ENCODE measurements around the gene SSR1. TPM values are rescaled to one million over a fixed set of nuclear protein-coding genes. Genes with fewer than 3 reads are reported as not detected.

SSR1 gene
- total and polyA plus RNA-seq, 9 of the 15 experiments (the other 6 are each of a cell fraction or from before 2014, with no cell fraction given): 87.7 to 220 (median 144) TPM

- TF ChIP-seq ZNF592 (IDR thresholded peaks at IDR 0.05) (peak; percentile 92), C11orf30 (IDR thresholded peaks at IDR 0.05; ENCODE audit: low read depth) (no peak), HOMEZ (CRISPR knock-in tag; IDR thresholded peaks at IDR 0.05) (no peak), ZEB2 (IDR thresholded peaks at IDR 0.05) (no peak), ZBTB34 (CRISPR knock-in tag; IDR thresholded peaks at IDR 0.05) (no peak), THAP12 (CRISPR knock-in tag; IDR thresholded peaks at IDR 0.05) (no peak), DMBX1 (CRISPR knock-in tag; IDR thresholded peaks at IDR 0.05; ENCODE audit: borderline replicate concordance) (no peak), ESRRA (IDR thresholded peaks at IDR 0.05; ENCODE audit: borderline replicate concordance, low read depth) (no peak), L3MBTL2 (IDR thresholded peaks at IDR 0.05) (peak; percentile 77), ZKSCAN3 (CRISPR knock-in tag; IDR thresholded peaks at IDR 0.05) (no peak), MXD1 (CRISPR knock-in tag; IDR thresholded peaks at IDR 0.05; ENCODE audit: borderline replicate concordance, poor library complexity, severe bottlenecking) (no peak), SMAD1 (IDR thresholded peaks at IDR 0.05; ENCODE audit: low read depth, low read length, partially characterized antibody) (no peak), CREB3 (tag; conservative IDR thresholded peaks at IDR 0.05; ENCODE audit: low read depth) (no peak)
Measured at GRCh38 chr6:7238900-7239589, 74.0 kb downstream of the SSR1 start (continued).
